PFSK-1 (cell line): ENCODE results near the gene TNPO3.

Experiments
- FOXP2 ChIP-seq: optimal IDR thresholded peaks from 2 replicates; pipeline ENCODE3; 2011; ENCODE audit warnings: borderline replicate concordance, control low read depth, inconsistent platforms; ENCODE audit not compliant: insufficient read depth; ENCODE audit errors: extremely low read length, extremely low read depth
- POLR2AphosphoS5 ChIP-seq: IDR thresholded peaks from 2 replicates; pipeline ENCODE4 v1.6.1; 2012; ENCODE audit warnings: low read depth, mild to moderate bottlenecking, control low read depth, low read length, moderate library complexity
- REST ChIP-seq, 2 experiments: IDR thresholded peaks; 2 replicates each; pipeline versions ENCODE4 v1.6.1 to v1.8.0; 2011 to 2012; ENCODE audit warnings: low read depth in 2 of 2, low read length in 2 of 2, control low read depth in 1 of 2, inconsistent platforms in 1 of 2, mild to moderate bottlenecking in 1 of 2, moderate library complexity in 1 of 2; ENCODE audit not compliant: insufficient read depth in 1 of 2
- SIN3A ChIP-seq: IDR thresholded peaks from 2 replicates; pipeline ENCODE4 v1.6.1; 2012; ENCODE audit warnings: mild to moderate bottlenecking, low read length, moderate library complexity, borderline replicate concordance; ENCODE audit not compliant: insufficient read depth
- TAF1 ChIP-seq: IDR thresholded peaks from 2 replicates; pipeline ENCODE4 v1.6.1; 2012; ENCODE audit warnings: low read length, control low read depth, borderline replicate concordance; ENCODE audit not compliant: insufficient read depth

The TNPO3 gene

DNA sequence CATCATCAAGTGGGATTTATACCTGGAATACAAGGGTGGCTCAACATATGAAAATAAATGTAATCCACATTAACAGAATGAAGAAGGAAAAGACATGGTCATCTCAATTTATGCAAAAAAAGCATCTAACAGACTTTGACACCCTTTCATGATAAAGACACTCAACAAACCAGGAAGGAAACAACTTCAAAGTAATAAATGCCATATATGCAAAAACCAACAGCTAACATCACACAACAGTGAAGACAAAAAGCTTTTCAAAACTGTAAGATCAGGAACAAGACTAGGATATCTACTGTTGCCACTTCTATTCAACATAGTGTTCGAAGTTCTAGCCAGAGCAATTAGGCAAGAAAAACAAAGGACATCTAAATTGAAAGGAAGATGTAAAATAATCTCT is 22.9 kb downstream of the TNPO3 start:
- no peak for TF ChIP-seq SIN3A
- no peak for TF ChIP-seq FOXP2
- TF ChIP-seq REST (IDR thresholded peaks at IDR 0.05; ENCODE audit: insufficient read depth in 1 of 2, low read depth in 2 of 2, low read length in 2 of 2): no peak
- TF ChIP-seq POLR2AphosphoS5: no peak
- TF ChIP-seq TAF1: no peak

GRCh38 chr7:129030440-129030839 is 24.5 kb downstream of the TNPO3 start:
- no peak for TF ChIP-seq SIN3A
- no peak for TF ChIP-seq FOXP2
- no peak for TF ChIP-seq REST (IDR thresholded peaks at IDR 0.05; ENCODE audit: insufficient read depth in 1 of 2, low read depth in 2 of 2, low read length in 2 of 2)
- no peak for TF ChIP-seq POLR2AphosphoS5

- no peak for TF ChIP-seq REST (IDR thresholded peaks at IDR 0.05; ENCODE audit: insufficient read depth in 1 of 2, low read depth in 2 of 2, low read length in 2 of 2)
- TF ChIP-seq POLR2AphosphoS5: no peak
- TF ChIP-seq SIN3A: no peak
- TF ChIP-seq FOXP2: no peak
- no peak for TF ChIP-seq TAF1
These were observed 30.8 kb downstream of the TNPO3 start for GRCh38 chr7:129024125-129024524.

GRCh38 chr7:129021656-129022055 is 33.3 kb downstream of the TNPO3 start:
- TF ChIP-seq FOXP2 (no peak), SIN3A (no peak), REST (IDR thresholded peaks at IDR 0.05; ENCODE audit: insufficient read depth in 1 of 2, low read depth in 2 of 2, low read length in 2 of 2) (no peak), POLR2AphosphoS5 (no peak), TAF1 (no peak)

GRCh38 chr7:129017933-129018538 is 36.9 kb downstream of the TNPO3 start:
- no peak for TF ChIP-seq POLR2AphosphoS5
- TF ChIP-seq REST (IDR thresholded peaks at IDR 0.05; ENCODE audit: insufficient read depth in 1 of 2, low read depth in 2 of 2, low read length in 2 of 2): no peak
- TF ChIP-seq SIN3A: no peak
- TF ChIP-seq FOXP2: no peak
- no peak for TF ChIP-seq TAF1
